A549 (cell line): ENCODE results near the gene CCDC12.

Experiments used
- CTCF ChIP-seq: fragments of >200 bp; sonication (Bioruptor Twin); formaldehyde crosslinking; IDR thresholded peaks from 3 replicates; pipeline ENCODE4 v1.5.1; 2016
- REST ChIP-seq: fragments of 200-600 bp; sonication (generic); IDR thresholded peaks from 2 replicates; pipeline ENCODE4 v1.6.1; 2016; ENCODE audit warnings: antibody characterized with exemption, mild to moderate bottlenecking, moderate library complexity
- SREBF2 ChIP-seq: fragments of 450-650 bp; IDR thresholded peaks from 2 replicates; pipeline ENCODE4 v1.6.1; 2014; ENCODE audit warnings: mild to moderate bottlenecking, moderate library complexity

GRCh38 chr3:46915297-46915822, 61.2 kb downstream of the CCDC12 start:
- TF ChIP-seq REST, result no peak
- no peak for TF ChIP-seq CTCF
- no peak for TF ChIP-seq SREBF2
